SKM-1 treated with dmso at 0.1 percent for 144 hours (cell line): Measurements from ENCODE around the gene TRMT13.

Source experiments
- DNase-seq: peaks from one replicate; lab custom pipeline; 2025; ENCODE audit not compliant: unreplicated experiment; lab: John Stamatoyannopoulos, UW

Gene TRMT13, protein sequence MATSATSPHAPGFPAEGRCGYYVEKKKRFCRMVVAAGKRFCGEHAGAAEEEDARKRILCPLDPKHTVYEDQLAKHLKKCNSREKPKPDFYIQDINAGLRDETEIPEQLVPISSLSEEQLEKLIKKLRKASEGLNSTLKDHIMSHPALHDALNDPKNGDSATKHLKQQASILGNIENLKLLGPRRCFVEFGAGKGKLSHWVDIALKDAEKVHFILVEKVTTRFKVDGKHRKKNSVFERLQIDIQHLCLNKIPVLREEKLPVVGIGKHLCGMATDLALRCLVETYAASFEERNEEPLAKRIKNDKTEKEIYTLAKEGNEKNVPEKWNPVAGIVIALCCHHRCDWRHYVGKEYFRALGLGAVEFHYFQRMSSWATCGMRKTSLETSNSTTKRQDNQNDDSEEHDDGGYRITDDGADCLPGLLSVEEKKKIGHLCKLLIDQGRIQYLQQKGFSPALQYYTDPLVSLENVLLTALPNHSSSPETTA

DNA sequence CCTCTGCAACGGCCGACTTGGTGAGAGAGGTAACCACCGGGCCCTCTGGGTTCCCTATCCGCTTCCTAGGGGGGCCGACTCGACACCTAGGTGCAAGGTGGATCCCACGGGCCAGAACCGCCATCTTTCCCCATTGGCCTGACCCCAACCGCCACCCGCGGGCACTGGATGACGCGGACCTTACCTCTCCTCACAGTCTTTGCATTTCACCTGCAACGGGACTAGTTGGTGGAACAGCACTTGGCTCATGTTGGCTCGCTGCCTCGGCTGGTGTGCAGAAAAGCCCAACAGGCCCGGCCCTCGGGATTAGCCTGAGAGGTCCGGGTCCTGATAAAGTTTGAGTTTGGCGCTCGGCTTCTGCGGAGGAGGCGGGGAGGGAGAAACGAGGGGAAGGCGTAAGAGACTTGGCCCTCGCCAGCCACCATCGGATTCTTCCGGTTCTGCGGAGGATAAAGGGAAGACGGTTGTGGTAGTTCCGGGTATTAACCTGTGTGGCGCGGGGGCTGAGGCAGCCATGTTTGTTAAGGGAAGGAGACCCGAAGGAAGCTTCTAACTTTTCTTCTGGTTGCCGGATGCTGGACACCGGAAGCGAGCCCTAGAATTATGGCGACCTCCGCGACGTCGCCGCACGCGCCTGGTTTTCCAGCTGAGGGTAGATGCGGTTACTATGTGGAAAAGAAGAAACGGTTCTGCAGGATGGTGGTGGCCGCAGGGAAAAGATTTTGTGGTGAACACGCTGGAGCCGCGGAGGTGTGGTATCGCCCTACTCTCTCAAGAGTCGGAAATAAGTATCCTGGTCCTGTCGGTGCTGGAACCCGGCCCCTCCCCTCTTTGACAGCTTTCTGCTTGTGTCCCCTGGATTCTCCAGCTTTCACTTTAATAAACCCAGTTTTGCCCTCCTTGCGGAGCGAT lies at the start of gene TRMT13, which contains the start of gene SASS6:
Gene TRMT13, plus strand, starts transcription at position 598 of the 912 bp plus-strand sequence. Its CDS starts 6 bp downstream, at position 604.
Gene SASS6, minus strand, starts transcription at position 365 of the 912 bp plus-strand sequence. Its CDS starts 116 bp downstream, at position 249.
- DNase-seq = peak; percentile 98

DNA sequence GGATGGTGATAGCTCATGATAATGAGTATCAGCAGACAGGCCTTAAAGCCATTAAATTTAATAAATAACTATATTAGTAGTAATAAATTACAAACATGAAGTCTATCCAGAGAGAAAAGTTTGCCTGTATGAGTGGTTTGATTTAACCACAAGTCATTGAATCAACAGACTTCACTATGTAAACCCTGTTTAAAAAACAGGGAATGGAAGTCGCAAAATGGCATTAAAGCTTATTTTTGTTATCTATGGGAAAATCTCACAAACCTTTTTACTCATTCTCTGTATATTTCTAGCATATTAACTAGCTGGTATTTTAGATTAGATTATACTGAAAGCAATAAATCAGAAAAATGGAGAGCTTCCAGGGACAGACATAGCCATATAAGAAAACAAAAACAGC lies 45.6 kb upstream of the TRMT13 start:
- no peak for DNase-seq

DNA sequence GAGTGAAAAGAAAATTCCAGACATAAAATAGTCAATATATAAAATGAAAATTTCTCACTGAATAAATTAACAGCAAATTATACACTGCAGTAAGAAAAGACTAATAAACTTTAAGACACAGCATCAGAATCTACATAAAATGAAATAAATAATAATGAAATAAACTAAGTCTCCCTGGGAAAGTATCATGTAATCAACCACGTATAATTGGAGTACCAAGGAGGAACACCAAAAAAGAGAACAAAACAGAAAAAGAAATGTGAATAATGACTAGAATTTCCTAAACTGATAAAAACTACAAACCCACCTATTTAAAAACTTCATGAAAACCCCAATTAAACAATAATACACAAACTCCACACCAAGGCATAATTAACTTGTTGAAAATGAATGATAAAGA lies 43.9 kb upstream of the TRMT13 start:
- no peak for DNase-seq

DNA sequence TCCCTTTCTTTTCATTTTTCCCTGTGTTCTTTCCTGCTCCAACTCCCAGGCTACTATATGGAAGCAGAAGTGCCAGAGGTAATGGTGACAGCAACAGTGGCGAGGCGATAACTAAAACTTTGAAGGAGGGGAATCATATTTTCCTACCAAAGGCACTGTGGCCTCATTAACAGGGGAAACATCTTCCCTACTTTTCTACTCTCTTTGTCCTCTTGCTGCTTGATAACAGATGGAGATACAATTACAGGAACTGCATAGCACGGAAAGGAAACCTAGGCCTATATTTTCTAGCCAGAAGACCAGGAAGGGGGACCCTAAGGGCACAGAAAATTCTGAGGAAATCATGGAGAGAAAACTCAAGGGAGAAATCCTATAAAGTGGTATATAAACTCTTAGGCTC lies 42.5 kb upstream of the TRMT13 start:
- DNase-seq = no peak

DNA sequence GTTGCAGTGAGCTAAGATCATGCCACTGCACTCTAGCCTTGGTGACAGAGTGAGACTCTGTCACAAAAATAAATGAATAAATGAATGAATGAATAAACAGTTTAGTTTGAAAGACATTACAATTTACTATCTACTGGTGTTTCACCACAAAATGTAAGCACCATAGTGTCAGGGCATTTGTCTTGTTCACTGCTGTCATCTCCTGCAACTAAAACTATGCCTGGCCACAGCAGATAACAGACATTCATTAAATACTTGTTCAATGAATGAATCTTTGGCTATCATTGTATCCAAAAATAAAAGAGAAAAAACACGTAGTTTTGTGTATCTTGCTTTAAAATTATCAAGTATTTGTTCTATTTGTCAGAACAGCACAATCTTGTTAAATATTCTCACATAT lies 32.8 kb upstream of the TRMT13 start:
- DNase-seq = no peak

DNA sequence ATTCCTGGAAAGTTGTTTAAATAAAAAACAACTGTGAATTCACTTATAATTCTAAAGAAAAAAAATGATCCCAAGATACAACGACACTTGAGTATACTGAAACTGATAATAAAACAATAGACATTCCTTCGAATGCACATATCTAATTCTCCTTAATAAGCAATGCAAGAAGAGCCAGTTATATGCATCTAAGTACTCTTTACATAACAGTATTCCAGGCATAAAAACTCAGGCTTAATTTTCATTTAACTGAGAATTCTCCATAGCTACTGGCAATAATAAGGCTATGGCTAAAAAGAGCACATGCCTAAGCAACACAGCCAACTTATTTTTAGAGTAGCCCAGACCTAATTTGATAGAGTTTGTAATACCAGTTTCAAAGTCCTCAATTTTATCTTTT lies 31.4 kb upstream of the TRMT13 start:
- no peak for DNase-seq

DNA sequence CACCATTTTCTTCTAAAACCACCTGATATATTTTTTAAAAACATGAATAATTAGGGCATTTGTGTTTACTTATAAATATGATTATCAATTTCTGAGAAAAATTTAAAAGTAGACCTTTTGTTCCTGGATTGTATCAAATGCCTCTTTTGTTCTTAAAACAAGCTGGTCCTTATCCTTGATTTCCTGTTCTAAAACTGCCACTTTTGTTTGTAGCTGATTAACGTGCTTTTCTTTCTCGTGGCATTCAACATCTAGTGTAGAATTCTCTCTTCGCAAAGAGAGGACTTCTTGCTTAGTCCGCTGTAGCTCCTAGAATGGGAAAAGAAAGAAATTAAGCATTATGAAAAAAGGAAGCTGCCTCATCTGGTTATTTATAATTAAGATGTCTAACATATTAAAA lies 25.3 kb upstream of the TRMT13 start:
- no peak for DNase-seq

DNA sequence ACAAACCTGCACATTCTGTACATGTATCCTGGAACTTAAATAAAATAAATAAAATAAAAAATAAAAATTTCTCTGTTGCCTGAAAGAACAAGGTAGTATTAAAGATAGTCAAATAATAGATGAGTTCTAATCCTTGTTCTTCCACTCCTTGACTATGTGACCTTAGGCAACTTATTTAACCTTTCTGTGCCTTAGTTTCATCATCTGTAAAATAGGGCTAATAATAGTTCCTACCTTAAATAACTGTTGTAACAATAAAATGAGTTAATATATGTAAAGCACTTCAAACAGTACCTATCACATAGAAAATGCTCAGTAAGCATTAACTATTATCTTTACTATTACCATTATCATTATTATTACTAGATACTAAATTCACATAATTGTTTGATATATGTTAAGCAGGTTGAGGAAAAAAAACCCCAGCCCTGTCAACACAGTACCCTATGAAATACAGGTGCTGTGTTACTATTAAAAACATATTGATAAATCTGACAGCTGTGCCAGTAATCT lies 23.4 kb upstream of the TRMT13 start:
- DNase-seq = no peak

DNA sequence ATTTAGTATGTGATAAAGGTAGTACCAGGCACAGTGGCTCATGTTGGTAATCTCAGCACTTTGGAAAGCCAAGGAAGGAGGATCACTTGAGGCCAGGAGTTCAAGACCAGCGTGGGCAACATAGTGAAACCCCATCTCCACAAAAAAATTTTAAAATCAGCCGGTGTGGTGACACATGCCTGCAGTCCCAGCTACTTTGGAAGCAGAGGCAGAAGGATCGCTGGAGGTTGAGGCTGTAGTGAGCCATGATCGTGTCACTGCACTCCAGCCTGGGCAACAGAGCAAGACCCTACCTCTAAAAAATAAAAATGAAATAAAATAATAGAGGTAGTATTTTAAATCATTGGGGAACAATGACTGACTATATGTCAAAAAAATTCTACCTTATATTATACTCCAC lies 17.4 kb upstream of the TRMT13 start:
- no peak for DNase-seq

DNA sequence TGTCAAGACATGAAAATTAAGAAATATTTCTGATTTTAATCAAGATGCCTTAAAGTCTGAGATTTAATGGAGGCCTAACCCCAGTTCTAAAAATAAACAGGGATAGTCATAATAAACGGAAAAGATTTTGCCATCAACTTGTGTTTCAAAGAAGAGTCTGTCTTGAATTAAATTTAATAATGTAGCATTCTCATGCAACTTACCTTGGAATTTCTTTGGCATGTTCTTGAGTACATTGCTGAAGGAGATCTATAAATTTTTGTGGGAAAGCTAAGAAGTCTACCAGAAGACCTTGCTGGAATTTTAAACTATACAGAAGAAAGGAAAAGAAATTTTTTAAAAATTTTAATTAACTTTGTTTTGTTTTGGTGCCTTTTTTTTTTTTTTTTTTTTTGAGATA lies 10.8 kb upstream of the TRMT13 start:
- DNase-seq = no peak

DNA sequence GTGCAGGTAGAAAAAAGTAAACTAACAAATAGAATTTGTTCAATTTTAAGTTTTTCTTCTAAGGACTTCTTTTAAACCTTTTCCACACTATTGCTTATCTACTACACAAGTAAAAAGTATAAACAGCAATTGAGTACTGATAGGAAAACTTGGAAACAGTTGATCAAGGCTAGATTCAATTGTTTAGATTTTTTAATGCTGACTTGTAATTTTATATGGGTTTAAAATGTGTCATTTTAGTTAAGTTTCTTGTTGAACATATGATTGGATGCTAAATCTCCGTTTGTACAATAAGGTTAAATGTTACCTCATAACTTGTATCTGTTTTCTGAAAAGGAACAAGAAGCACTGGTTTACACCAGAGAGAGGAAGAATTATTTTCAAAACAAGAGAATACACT lies 5.7 kb upstream of the TRMT13 start:
- no peak for DNase-seq

DNA sequence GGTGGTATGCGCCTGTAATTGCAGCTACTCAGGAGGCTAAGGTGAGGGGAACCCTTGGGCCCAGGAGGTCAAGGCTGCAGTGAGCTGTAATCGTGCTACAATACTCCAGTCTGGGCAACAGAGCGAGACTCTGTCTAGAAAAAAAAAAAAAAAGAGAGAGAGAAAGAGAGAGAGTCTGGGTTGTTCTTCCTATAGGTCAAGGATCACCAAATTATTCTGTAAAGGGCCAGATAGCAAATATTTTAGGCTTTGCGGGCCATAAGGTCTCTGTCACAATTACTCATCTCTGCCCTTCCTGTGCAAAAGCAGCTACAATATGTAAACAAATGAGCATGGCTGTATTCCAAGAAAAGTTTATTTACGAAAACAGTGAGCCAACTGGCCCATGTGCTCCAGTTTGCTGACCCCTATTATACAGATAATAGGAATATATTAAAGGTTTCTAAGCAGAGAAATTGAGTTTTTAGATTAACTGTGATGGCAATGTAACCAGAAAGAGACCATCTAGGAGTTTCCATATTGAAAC lies 2.3 kb upstream of the TRMT13 start:
- no peak for DNase-seq

DNA sequence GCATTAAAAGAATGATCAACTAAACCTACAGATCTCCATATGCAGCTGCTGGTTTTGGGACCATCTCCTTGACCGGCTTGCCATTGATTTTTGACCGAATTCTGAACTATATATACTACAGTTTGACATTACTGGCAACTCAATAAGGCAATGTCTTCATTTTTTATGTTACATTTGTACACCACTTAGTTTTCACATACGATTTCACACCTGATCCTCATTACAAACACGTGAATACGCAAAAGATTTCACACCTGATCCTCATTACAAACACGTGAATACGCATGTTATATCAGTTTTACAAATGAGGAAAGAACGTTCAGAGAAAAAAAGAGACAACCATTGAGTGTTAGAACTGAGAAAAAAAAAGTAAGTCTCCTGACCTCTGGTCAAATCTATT lies 1.3 kb upstream of the TRMT13 start:
- no peak for DNase-seq

DNA sequence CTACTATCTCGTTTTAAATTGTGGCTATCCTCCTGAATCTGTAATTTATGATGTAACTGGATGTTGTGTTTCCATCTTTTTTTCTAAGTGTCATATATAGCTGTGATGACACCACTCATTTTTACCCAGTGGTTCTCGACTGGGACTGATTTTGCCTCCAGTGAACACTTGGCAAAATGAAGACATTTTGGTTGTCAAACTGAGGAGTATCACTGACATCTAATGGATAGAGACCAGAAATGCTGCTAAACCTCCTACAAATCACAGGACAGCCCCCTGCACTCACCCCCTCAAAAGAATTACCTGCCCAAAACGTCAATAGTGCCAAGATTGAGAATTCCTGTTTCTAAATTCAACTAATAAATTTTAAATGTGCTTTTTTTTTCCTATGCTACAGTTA lies 1.9 kb downstream of the TRMT13 start:
- no peak for DNase-seq

DNA sequence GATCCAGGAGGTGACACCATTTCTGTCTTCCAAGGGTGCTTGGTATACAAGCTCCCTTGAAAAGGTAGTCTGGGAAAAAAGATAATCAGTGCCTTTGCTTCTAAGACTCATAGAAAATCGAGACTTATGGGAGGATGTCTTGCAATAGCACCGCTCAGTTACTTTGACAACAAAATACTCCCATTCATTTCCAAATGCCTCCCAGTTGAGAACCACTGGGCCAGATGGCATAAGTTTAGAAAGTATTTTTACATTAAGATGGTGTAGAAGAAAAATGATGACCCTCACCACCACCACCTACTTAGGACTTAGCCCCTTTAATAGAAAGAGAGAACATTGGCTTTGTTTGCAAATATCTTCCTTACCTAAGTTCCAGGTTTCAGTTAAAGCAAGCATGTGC lies 4.6 kb downstream of the TRMT13 start:
- no peak for DNase-seq

DNA sequence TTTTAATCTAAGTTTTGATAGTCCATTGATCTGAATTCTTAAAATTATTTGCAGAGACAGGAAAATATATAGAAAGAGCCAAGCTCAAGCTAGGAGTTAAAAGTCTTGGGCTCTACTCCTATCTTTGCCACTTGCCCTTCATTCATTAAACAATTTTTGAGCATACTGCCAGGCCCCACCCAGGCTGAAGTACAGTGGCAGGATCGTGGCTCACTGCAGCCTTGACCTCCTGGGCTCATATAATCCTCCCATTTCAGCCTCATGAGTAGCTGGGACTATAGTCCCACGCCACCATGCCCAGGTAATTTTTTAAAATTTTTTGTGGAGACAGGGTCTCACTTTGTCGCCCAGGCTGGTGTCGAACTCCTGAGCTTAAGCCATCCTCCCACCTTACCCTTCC lies 8.2 kb downstream of the TRMT13 start:
- no peak for DNase-seq

DNA sequence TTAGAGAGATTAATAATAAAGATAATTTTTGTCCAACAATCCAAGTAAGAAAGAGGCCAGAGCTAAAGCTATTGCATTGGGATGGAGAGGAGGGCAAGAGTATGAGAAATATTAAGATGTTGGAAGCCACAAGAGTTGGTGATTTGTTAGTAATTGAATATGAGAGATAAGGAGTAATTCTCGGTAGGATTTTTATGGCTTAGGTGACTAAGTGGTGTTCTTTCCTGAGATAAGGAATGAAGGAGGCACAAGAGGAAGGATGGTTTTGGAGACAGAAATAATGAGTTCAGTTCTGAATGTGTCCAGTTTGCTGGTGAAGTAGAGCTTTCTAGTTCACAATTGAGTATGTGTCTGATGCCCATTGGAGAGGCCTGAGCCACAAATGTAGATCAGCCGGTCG lies 9.4 kb downstream of the TRMT13 start:
- no peak for DNase-seq

DNA sequence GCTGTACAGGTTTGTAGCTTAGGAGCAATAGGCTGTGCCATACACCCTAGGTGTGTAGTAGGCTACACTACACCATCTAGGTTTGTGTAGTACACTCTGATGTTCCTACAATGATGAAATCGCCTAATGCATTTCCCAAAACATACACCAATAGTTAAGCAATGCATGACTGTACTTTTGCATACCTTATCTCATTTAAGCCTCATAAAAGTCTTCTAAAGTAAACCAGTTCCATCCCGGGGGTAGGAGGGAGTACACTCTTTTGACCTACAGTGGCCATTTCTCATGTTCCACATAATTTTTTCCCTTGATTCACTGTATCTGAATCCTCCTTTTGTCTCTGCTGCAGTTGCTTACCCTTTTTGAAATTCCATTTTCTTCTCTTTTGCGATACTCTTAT lies 12.2 kb downstream of the TRMT13 start:
- no peak for DNase-seq

DNA sequence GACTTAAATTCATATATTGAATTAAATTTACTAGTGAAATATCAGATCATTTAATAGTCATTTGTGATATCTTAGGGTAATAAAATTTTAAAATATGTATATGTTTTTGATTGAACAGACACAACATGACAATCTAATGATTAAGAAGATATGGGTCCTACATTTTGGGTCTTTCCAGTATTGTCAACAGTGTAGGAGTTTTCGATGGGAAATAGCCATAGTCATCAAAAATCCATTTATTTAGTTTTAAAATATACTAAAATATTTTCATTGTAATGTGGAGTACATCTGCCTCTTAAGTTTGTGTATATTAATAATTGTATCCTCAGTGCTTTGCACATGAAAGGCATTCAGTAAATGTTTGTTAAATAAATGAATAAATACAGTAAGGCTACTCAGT lies 14.0 kb downstream of the TRMT13 start:
- DNase-seq = no peak

DNA sequence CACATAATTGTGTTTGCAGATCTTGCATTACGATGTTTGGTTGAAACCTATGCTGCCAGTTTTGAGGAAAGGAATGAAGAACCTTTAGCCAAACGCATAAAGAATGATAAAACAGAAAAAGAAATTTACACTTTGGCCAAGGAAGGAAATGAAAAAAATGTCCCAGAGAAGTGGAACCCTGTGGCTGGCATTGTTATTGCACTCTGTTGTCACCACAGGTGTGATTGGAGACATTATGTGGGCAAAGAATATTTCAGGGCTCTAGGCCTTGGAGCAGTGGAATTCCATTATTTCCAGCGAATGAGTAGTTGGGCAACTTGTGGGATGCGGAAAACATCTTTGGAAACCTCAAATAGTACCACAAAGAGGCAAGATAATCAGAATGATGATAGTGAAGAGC lies 14.9 kb downstream of the TRMT13 start:
- DNase-seq = no peak

DNA sequence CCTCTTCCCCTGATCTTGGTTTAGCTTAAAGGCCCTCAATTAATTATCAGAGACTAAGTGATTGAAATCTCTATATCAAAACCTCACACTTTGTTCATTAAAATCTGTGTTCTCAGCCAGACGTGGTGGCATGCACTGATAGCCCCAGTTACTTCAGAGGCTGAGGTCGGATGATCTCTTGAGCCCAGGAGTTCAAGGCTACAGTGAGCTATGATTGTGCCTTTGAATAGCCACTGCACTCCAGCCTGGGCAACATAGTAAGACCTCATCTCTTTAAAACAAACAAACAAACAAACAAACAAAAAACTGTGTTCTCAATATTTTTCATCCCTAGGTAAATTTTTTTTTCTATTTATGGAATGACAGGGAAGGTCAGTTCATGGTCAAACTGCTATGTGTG lies 18.7 kb downstream of the TRMT13 start:
- no peak for DNase-seq
